B cell (primary cell): ENCODE measurements around the gene POU2F2. TPM values are rescaled to one million over a fixed set of nuclear protein-coding genes. Genes with fewer than 3 reads are reported as not detected.

Experiments used
- ATAC-seq: fragments of 200-7000 bp; cut with Tn5 transposase; one replicate; pipeline ENCODE4 v1.10.0; 2021; ENCODE audit warnings: low read depth, mild to moderate bottlenecking, moderate number of reproducible peaks, moderate library complexity
- CTCF ChIA-PET: fragments of 350-600 bp; sonication (Branson Sonifier 250); formaldehyde crosslinking; loops from one replicate; lab custom pipeline; 2021; ENCODE audit warnings: antibody characterized with exemption, inconsistent platforms; lab: Charles Lee
- POLR2A ChIA-PET: fragments of 350-600 bp; sonication (Branson Sonifier 250); formaldehyde crosslinking; loops from one replicate; lab custom pipeline; 2021; ENCODE audit warnings: antibody characterized with exemption; lab: Charles Lee
- DNase-seq: peaks from one replicate; pipeline ENCODE4 v3.0.0; 2013
- H2AFZ ChIP-seq: 2 replicates; pipeline ENCODE4 v1.6.1; 2012; ENCODE audit warnings: mild to moderate bottlenecking, low read depth, low read length; ENCODE audit not compliant: insufficient read depth, poor library complexity, severe bottlenecking
- H3K27ac ChIP-seq, 2 donors: 1 replicate in 1 of 2; 2 replicates in 1 of 2; pipeline ENCODE4 v1.5.1; 2012 to 2013; ENCODE audit warnings: low read length in 2 of 2, mild to moderate bottlenecking in 2 of 2, moderate library complexity in 1 of 2
- H3K27me3 ChIP-seq, 4 experiments: fragments of 200-600 bp in 1 of 4; sonication (generic) in 1 of 4; replicated peaks in 1 of 4; 1 replicate in 2 of 4; 2 replicates in 2 of 4; pipeline versions ENCODE4 v1.6.1 to v1.7.0; 2013 to 2016; ENCODE audit warnings: low read length in 3 of 4, mild to moderate bottlenecking in 2 of 4, mixed read lengths in 1 of 4, moderate library complexity in 1 of 4; ENCODE audit not compliant: insufficient read depth in 4 of 4, control insufficient read depth in 3 of 4; ENCODE audit errors: control extremely low read depth in 1 of 4
- H3K36me3 ChIP-seq, 2 experiments: replicated peaks in 1 of 2; 1 replicate in 1 of 2; 2 replicates in 1 of 2; pipeline versions ENCODE4 v1.6.1 to v1.7.1; 2013; ENCODE audit warnings: low read length in 1 of 2; ENCODE audit not compliant: insufficient read depth in 2 of 2, control insufficient read depth in 1 of 2; ENCODE audit errors: control extremely low read depth in 1 of 2, extremely low read depth in 1 of 2
- H3K4me1 ChIP-seq, 2 donors: fragments of 200-600 bp in 1 of 2; sonication (generic) in 1 of 2; 1 replicate in 1 of 2; 2 replicates in 1 of 2; pipeline versions ENCODE4 v1.5.1 to v1.6.1; 2013 to 2017; ENCODE audit warnings: low read length in 2 of 2; ENCODE audit not compliant: control insufficient read depth in 2 of 2, insufficient read depth in 2 of 2
- H3K4me2 ChIP-seq: replicated peaks from 2 replicates; pipeline ENCODE3; 2012; ENCODE audit warnings: mild to moderate bottlenecking, low read depth, low read length; ENCODE audit not compliant: poor library complexity, severe bottlenecking
- H3K4me3 ChIP-seq, 5 experiments: fragments of 200-600 bp in 1 of 5; sonication (generic) in 1 of 5; 1 replicate in 3 of 5; 2 replicates in 2 of 5; pipeline versions ENCODE4 v1.5.1 to v1.7.0; 2011 to 2016; ENCODE audit warnings: low read length in 4 of 5, mild to moderate bottlenecking in 4 of 5, low read depth in 2 of 5, control low read depth in 1 of 5, moderate library complexity in 1 of 5; ENCODE audit not compliant: insufficient read depth in 1 of 5; ENCODE audit errors: control extremely low read depth in 1 of 5, extremely low read depth in 1 of 5
- H3K79me2 ChIP-seq: fragments of 200-600 bp; sonication (generic); one replicate; pipeline ENCODE4 v1.6.0; 2016; ENCODE audit warnings: low read length; ENCODE audit not compliant: control insufficient read depth, insufficient read depth
- H3K9ac ChIP-seq: fragments of 200-600 bp; sonication (generic); 2 replicates; pipeline ENCODE4 v1.6.1; 2017; ENCODE audit warnings: mild to moderate bottlenecking, low read length, moderate library complexity
- H3K9me3 ChIP-seq, 3 donors: one replicate each; pipeline versions ENCODE4 v1.6.1 to v1.7.1; 2013; ENCODE audit warnings: low read length in 2 of 3; ENCODE audit not compliant: control insufficient read depth in 2 of 3, insufficient read depth in 1 of 3; ENCODE audit errors: control extremely low read depth in 1 of 3
- H4K20me1 ChIP-seq: 2 replicates; pipeline ENCODE4 v1.6.0; 2012; ENCODE audit warnings: mild to moderate bottlenecking, low read length; ENCODE audit not compliant: insufficient read depth, control insufficient read depth, poor library complexity, severe bottlenecking
- H3K27ac Mint-ChIP-seq: one replicate; pipeline ENCODE4 v1.8.0; 2021; ENCODE audit warnings: mixed read lengths
- H3K27me3 Mint-ChIP-seq: one replicate; pipeline ENCODE4 v1.8.0; 2021; ENCODE audit warnings: mixed read lengths
- H3K4me1 Mint-ChIP-seq: one replicate; pipeline ENCODE4 v1.8.0; 2021; ENCODE audit warnings: mixed read lengths
- H3K4me3 Mint-ChIP-seq: one replicate; pipeline ENCODE4 v1.8.0; 2021; ENCODE audit warnings: mixed read lengths
- H3K9me3 Mint-ChIP-seq: one replicate; pipeline ENCODE4 v1.8.0; 2022; ENCODE audit warnings: mixed read lengths; ENCODE audit not compliant: insufficient read depth
- CTCF ChIP-seq: fragments of 200-600 bp; IDR thresholded peaks from one replicate; pipeline ENCODE4 v1.8.0; 2022; ENCODE audit warnings: antibody characterized with exemption, mild to moderate bottlenecking
- EZH2 ChIP-seq: IDR thresholded peaks from 2 replicates; pipeline ENCODE4 v1.6.1; 2012; ENCODE audit warnings: borderline replicate concordance, low read depth, mild to moderate bottlenecking, moderate library complexity, low read length; ENCODE audit not compliant: insufficient read depth, poor library complexity, severe bottlenecking
- WGBS: methylation state at CpG from one replicate; pipeline ENCODE4 v1.1.5; 2013; ENCODE audit warnings: missing lambda C conversion rate; ENCODE audit not compliant: insufficient coverage; 5-methylcytosine and 5-hydroxymethylcytosine counted together
- intact Hi-C: fragments of 100-400 bp; cut with micrococcal nuclease; formaldehyde crosslinking; loops from one replicate; pipeline ENCODE4 v1.10.0; 2022
- polyA plus RNA-seq: library from polyadenylated mRNA; depleted of rRNA; stranded (reverse); fragments of >200 nt; gene quantifications from 2 replicates; pipeline ENCODE4 v1.2.3, GENCODE V29; 2012
- total RNA-seq, 2 donors: library from RNA; stranded (reverse); fragments of 120-200 nt in 1 of 2; gene quantifications; 1 replicate in 1 of 2; 2 replicates in 1 of 2; pipeline versions ENCODE4 v1.2.3 to v1.2.4, GENCODE V29; 2013 to 2022

The POU2F2 gene
- total and polyA plus RNA-seq, 2 donors (not counting 1 experiment from before 2014, with no cell fraction given): 152 to 170 TPM

- H3K9me3 Mint-ChIP-seq: no peaks in the 10 kb centered on the region
- 92% methylated on average over 12 of the region's 17 CpGs for WGBS
- Histone ChIP-seq H4K20me1 (no peaks in the 10 kb centered on the region), H3K9ac (no peak overlapping the region), H3K9me3 (no peaks in the 10 kb centered on the region), H3K27me3 (no peaks in the 10 kb centered on the region), H3K27ac (no peak overlapping the region), H3K4me1 (peaks cover 0 to 4% of the 10 kb centered on the region in 2 donors), H3K4me2 (no peak overlapping the region), H3K79me2 (no peaks in the 10 kb centered on the region), H3K4me3 (no peak overlapping the region), H3K36me3 (no peaks in the 10 kb centered on the region), H2AFZ (no peak overlapping the region)
- ATAC-seq (no peak), DNase-seq (no peak)
- peaks cover 7% of the 10 kb centered on the region for H3K4me1 Mint-ChIP-seq
- ChIA-PET POLR2A (interaction anchor here (0.6 kb wide), 1 partner anchor 789 kb away, joined by 4 read pairs; the partner anchor contains the start of gene HNRNPUL1), CTCF (interaction anchor here (1.2 to 2.2 kb wide), 2 partner anchors 18 to 24 kb away, joined by 3 to 5 read pairs; no protein-coding TSS in a partner anchor)
- H3K27me3 Mint-ChIP-seq: peaks cover 4% of the 10 kb centered on the region
- no peak for TF ChIP-seq CTCF
- TF ChIP-seq EZH2: no peak
- H3K27ac Mint-ChIP-seq: no peak overlapping the region
- no peak overlapping the region for H3K4me3 Mint-ChIP-seq
- intact Hi-C loops: no loop called here
These were observed 79.0 kb downstream of the POU2F2 start for GRCh38 chr19:42053037-42053935.
